ENCODE measurements around the gene KCTD3. TPM values are rescaled to one million over a fixed set of nuclear protein-coding genes. Genes with fewer than 3 reads are reported as not detected.

KCTD3 gene
- total RNA-seq, 1 experiment from 2014 or later = 39.3 TPM

- H3K27ac ChIP-seq (ENCODE audit: insufficient read length, low read depth, low read length) = no peak overlapping the region
- no peak overlapping the region for H2BK15ac ChIP-seq (ENCODE audit: low read depth, low read length)
- no peak overlapping the region for H3K4me2 ChIP-seq (ENCODE audit: insufficient read depth, insufficient read length, low read length)
- H3K9ac ChIP-seq (ENCODE audit: extremely low read depth, insufficient read length, low read length) = no peak overlapping the region
- WGBS (ENCODE audit: extremely low coverage, insufficient read length, low lambda C conversion rate) = no CpG with 5 or more reads among the region's 2 CpGs
- H3T11ph ChIP-seq (ENCODE audit: low read length) = no peak overlapping the region
- Mint-ChIP-seq H3K27ac (peak overlapping the region in 1 of 3 experiments; percentile 40; a peak in 1 of 7 replicates), H3K9me3 (peaks cover 3 to 11% of the 10 kb centered on the region in 2 experiments; a peak in 4 of 5 replicates), H3K36me3 (ENCODE audit: insufficient read depth in 1 of 3, low read depth in 3 of 3) (peaks cover 0 to 6% (median 0%) of the 10 kb centered on the region in 3 experiments; a peak in 1 of 7 replicates), H3K4me1 (no peaks in the 10 kb centered on the region), H3K27me3 (ENCODE audit: low read depth) (no peaks in the 10 kb centered on the region), H3K4me3 (no peak overlapping the region)
- no peak overlapping the region for H2BK120ac ChIP-seq (ENCODE audit: low read depth, low read length, poor library complexity, severe bottlenecking)
- no peak overlapping the region for H4K8ac ChIP-seq (replicated peaks; ENCODE audit: insufficient read length, low read depth, low read length)
- no peak overlapping the region for H2AFZ ChIP-seq (ENCODE audit: low read length)
- H4K5ac ChIP-seq (ENCODE audit: insufficient read length, low read depth, low read length) = no peak overlapping the region
- no peaks in the 10 kb centered on the region for H3K27me3 ChIP-seq (ENCODE audit: insufficient read depth, low read length)
- no peaks in the 10 kb centered on the region for H3K79me1 ChIP-seq (ENCODE audit: insufficient read depth, low read depth, low read length, poor library complexity, severe bottlenecking)
- H3K4ac ChIP-seq (ENCODE audit: low read depth, low read length) = no peak overlapping the region
- H3K23ac ChIP-seq (ENCODE audit: insufficient read length, low read depth, low read length) = no peak overlapping the region
- no peak overlapping the region for H2BK20ac ChIP-seq (ENCODE audit: low read depth, low read length, poor library complexity, severe bottlenecking)
- no peaks in the 10 kb centered on the region for H3K23me2 ChIP-seq (ENCODE audit: insufficient read length, low read depth, low read length, poor library complexity, severe bottlenecking)
- H3K9me3 ChIP-seq (ENCODE audit: control insufficient read depth, low read depth, low read length) = peaks cover 5% of the 10 kb centered on the region
- no peaks in the 10 kb centered on the region for H3K79me2 ChIP-seq (ENCODE audit: insufficient read depth, low read length)
- TF ChIP-seq CTCF (conservative IDR thresholded peaks at IDR 0.05) = no peak
- no peak overlapping the region for H3K14ac ChIP-seq (ENCODE audit: insufficient read depth, low read length)
- no peak overlapping the region for H3K56ac ChIP-seq (ENCODE audit: insufficient read length, low read depth, low read length)
- no peaks in the 10 kb centered on the region for H4K20me1 ChIP-seq (ENCODE audit: control insufficient read depth, insufficient read depth, insufficient read length)
- no peak overlapping the region for H2BK5ac ChIP-seq (ENCODE audit: insufficient read length, low read length)
- no peak overlapping the region for H4K91ac ChIP-seq (ENCODE audit: insufficient read length, low read depth, low read length)
- no peak overlapping the region for H3K18ac ChIP-seq (ENCODE audit: insufficient read length, low read depth, low read length)
- H2BK12ac ChIP-seq (ENCODE audit: insufficient read length, low read depth, low read length) = no peak overlapping the region
- DNase-seq = no peak
- H2AK5ac ChIP-seq (ENCODE audit: insufficient read length, low read length) = no peak overlapping the region
- H3K4me1 ChIP-seq (ENCODE audit: insufficient read depth, low read length) = no peaks in the 10 kb centered on the region
Measured at GRCh38 chr1:215543191-215543606, 23.9 kb upstream of the KCTD3 start.

Measured in H9 (cell line).